NCI-H748 (cell line): ENCODE measurements around the gene ZNF181.

Experiments
- DNase-seq: peaks from one replicate; lab custom pipeline; 2025; ENCODE audit not compliant: unreplicated experiment; lab: John Stamatoyannopoulos, UW

ZNF181 gene

GRCh38 chr19:34757441-34757840 lies 23.4 kb downstream of the ZNF181 start:
- DNase-seq, result no peak

- DNase-seq, result no peak
Measured at GRCh38 chr19:34759218-34759917, 25.3 kb downstream of the ZNF181 start.

- DNase-seq, result no peak
Measured at GRCh38 chr19:34766386-34766785, 32.3 kb downstream of the ZNF181 start.

- DNase-seq, result no peak
Measured at GRCh38 chr19:34767951-34768350, 33.9 kb downstream of the ZNF181 start.

- DNase-seq, result peak; percentile 96
Measured at GRCh38 chr19:34772697-34773554, 38.9 kb downstream of the ZNF181 start, which contains the start of gene ZNF599. Gene ZNF599 (minus strand): TSS chr19:34773215. CDS start chr19:34772841, 374 bp downstream.

- no peak for DNase-seq
Measured at GRCh38 chr19:34773555-34773864, 39.5 kb downstream of the ZNF181 start.

- DNase-seq, result no peak
Measured at GRCh38 chr19:34774857-34775256, 40.8 kb downstream of the ZNF181 start.

GRCh38 chr19:34778342-34778741 lies 44.3 kb downstream of the ZNF181 start:
- no peak for DNase-seq

GRCh38 chr19:34779652-34780051 lies 45.6 kb downstream of the ZNF181 start:
- DNase-seq, result no peak

- DNase-seq, result no peak
Measured at GRCh38 chr19:34786236-34786635, 52.2 kb downstream of the ZNF181 start.

- no peak for DNase-seq
Measured at GRCh38 chr19:34787059-34787824, 53.2 kb downstream of the ZNF181 start.

GRCh38 chr19:34788074-34788473 lies 54.0 kb downstream of the ZNF181 start:
- DNase-seq, result no peak

GRCh38 chr19:34793565-34793964 lies 59.5 kb downstream of the ZNF181 start:
- no peak for DNase-seq

- DNase-seq, result no peak
Measured at GRCh38 chr19:34794066-34794960, 60.3 kb downstream of the ZNF181 start.
